B cell (primary cell): ENCODE data around the gene APBA2.

Experiments used
- EZH2 ChIP-seq: IDR thresholded peaks from 2 replicates; pipeline ENCODE4 v1.6.1; 2012; ENCODE audit warnings: borderline replicate concordance, low read depth, mild to moderate bottlenecking, moderate library complexity, low read length; ENCODE audit not compliant: insufficient read depth, poor library complexity, severe bottlenecking
- TF ChIP-seq, protein P1 (sequence below): fragments of 200-600 bp; IDR thresholded peaks from one replicate; pipeline ENCODE4 v1.8.0; 2022; ENCODE audit warnings: antibody characterized with exemption, mild to moderate bottlenecking

- TF ChIP-seq, protein P1, sequence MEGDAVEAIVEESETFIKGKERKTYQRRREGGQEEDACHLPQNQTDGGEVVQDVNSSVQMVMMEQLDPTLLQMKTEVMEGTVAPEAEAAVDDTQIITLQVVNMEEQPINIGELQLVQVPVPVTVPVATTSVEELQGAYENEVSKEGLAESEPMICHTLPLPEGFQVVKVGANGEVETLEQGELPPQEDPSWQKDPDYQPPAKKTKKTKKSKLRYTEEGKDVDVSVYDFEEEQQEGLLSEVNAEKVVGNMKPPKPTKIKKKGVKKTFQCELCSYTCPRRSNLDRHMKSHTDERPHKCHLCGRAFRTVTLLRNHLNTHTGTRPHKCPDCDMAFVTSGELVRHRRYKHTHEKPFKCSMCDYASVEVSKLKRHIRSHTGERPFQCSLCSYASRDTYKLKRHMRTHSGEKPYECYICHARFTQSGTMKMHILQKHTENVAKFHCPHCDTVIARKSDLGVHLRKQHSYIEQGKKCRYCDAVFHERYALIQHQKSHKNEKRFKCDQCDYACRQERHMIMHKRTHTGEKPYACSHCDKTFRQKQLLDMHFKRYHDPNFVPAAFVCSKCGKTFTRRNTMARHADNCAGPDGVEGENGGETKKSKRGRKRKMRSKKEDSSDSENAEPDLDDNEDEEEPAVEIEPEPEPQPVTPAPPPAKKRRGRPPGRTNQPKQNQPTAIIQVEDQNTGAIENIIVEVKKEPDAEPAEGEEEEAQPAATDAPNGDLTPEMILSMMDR, result no peak
- TF ChIP-seq EZH2, result no peak
Observed at GRCh38 chr15:29070471-29071231, 184.9 kb downstream of the APBA2 start.
